MM.1S (cell line): ENCODE data around the gene MGAT4C.

Experiments
- CTCF ChIP-seq: fragments of 300-600 bp; sonication (generic); IDR thresholded peaks from 2 replicates; pipeline ENCODE4 v1.5.1; 2016; ENCODE audit warnings: antibody characterized with exemption, low read length, mixed read lengths
- EZH2 ChIP-seq: fragments of 300-600 bp; sonication (generic); optimal IDR thresholded peaks from 2 replicates; pipeline ENCODE3; 2017; ENCODE audit warnings: low read depth, mild to moderate bottlenecking, antibody characterized with exemption, low read length, mixed read lengths

- TF ChIP-seq CTCF (no peak), EZH2 (no peak)
These were observed 27.5 kb downstream of the MGAT4C start for GRCh38 chr12:86228656-86229055.
